IPS DF 19.7 (cell line): ENCODE measurements around the gene SMCO3.
A peak's percentile ranks its signal among the peaks of the same experiment; 100 is the strongest.

Experiments
- DNase-seq: peaks from one replicate; pipeline ENCODE4 v3.0.0-alpha.2; 2013; ENCODE audit warnings: low read depth, low spot score

The SMCO3 gene

GRCh38 chr12:14828892-14829291, 14.9 kb upstream of the SMCO3 start:
- DNase-seq = peak; percentile 35

GRCh38 chr12:14827043-14827442, 13.1 kb upstream of the SMCO3 start:
- DNase-seq = no peak

GRCh38 chr12:14826491-14826890, 12.5 kb upstream of the SMCO3 start:
- DNase-seq = no peak

DNA sequence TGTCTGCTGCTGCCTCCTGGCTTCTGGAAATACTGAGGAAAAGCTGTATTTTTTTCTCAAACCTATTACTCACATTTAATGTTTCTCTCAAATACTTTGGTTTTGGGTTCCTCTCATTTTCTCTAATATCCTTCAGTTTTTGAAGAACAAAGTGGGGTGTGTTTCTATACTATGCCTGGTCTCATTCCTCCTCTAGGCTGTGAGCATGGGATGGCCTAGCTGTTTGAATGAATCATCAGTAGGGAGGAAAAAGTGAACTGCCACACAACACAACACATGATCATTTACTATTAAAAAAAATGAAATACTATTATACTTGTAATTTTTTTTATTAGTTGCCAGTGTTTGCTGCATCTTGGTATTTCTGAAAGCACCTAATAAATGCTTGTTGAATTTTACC, 11.3 kb upstream of the SMCO3 start:
- no peak for DNase-seq

DNA sequence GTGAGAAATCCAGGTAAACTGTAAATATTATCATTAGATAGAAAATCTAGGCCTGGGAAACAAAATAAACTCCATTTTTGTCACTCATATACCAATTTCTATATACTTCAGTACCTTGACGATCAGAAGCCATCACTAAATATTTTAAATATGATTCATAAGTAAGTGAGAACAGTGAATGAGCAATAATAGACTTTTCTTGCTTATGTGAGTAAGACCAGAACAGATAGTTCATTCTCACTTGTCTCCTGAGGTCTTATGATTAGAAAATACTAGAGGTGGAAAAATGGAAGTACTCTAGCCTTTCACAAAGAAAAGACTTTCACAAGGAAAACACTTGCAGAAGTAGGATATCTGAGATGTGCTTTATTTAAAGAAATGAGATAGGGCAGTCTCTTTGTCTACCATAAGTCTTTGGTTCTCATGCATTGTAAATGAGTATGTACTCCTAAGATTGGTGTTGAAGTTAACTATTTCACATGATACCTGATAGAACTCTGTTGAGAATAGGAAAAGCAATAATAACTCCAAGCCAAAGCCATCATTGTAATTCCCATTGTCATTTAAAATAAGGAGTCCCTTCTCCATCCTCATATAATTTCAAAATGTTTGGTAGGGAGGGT, 10.1 kb upstream of the SMCO3 start:
- DNase-seq = no peak

DNA sequence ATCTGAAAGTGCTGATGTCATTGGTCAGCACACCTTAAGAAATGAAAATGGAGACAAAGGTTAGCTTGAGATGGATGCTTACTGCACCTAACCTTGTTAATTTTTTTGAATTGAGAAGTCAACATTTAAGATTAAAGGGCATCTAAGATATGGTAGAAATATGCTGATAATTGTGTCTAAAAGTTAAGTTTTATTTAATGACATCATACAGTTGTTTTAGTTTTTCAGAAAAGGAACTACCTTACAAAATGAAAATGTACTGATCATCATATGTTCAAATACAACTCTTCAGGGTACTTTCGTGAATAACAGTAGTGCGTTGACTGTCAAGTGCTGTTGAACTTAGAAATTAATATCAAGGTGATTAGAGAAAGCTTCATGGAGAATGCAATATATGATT, 2.5 kb downstream of the SMCO3 start:
- DNase-seq = no peak

DNA sequence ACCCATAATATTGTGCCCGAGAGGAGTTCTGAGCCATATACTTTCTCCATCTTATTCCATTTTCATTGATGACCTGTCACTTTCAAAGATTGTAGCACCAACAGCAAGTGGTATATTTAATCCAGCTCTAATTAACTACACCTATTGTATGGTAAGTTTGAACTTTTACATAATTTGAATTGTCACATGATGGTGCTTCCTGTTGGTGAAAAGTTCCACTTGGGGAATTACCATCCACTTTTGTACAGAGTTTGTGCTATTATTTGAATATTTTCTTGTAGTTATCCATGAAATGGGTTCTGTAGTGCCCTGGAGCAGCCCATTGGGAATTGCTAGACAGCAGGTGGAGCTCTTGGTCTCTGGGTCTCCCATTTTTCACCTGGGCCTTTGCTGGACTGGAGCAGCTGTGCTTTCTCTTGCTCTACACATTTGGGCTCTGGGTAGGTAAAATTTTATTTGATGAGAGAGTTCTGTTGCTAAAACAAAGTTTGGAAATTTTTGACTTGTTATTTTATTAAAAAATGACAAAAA, 3.0 kb downstream of the SMCO3 start:
- DNase-seq = no peak

DNA sequence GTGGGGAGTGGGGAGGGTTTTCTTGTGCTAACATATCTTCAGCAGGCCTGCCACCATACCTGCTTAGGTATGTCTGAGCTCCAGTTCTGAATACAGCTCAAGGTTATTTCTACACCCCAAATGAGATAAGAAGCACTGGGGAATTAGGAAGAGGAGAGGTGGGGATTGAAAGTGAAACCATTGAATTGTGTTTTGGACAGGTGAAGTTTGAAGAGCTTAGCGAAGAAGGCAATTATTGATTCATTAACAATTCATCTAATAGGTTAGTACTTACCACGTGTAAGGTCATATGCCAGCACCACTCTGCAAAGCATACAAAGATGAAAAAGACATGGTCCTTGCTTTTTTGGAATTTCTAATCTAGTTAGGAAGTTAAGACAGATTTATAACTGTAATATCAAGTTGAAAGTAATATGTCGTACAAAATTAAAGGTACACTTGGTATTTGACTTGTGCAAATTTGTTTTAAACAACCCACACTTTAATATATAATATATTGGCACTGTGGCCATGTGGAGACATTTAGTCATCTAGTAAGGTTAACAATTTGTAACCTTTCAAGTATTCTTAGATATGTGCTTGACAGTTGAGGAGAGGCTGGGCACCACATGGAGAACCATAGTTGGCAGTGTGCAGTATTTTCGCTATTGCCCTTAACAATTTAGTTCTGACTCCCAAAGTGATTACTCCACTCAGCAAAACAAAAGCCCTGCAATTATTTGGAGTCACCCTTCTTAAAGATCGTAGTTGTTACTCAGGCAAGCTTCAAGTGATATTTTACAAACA, 3.6 kb downstream of the SMCO3 start:
- no peak for DNase-seq

GRCh38 chr12:14803830-14804160, 10.2 kb downstream of the SMCO3 start:
- no peak for DNase-seq

DNA sequence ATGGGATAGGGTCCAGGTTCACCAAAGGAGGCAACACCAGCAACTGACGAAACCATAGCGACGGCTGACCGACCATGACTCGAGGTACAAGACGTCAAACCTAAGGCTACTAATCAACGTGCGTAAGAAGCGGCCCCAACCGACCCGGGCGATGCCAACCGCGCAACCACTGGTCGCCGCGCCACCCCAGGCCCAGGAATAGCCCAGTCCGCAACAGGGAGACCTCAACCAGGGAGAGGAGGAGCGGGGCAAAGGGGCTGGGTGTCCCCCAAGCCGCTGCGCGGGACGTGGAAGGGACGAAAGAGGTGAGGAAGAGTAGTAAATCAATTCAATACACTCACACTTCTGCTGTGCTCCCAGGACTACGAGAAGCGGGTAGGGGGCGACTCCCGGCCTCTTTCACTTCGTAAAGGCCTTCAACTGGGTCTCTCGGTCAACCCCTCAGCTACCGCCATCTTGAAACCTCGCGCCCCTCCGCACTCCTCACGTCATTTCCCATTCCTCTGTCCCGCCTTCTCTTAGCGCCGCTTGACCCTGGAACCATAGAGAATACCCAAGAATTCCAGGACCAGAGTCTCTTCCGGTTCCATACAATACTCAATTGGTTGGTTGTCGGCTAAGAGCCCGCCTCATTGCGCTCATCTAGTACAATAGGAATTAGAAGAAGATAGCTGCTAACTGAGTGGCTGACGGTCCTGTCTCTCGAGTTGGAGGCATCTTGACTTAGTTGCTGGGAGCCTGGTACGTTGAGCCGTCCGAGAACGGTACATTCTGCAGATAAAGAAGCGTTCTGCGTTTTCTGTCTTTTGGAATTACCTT, 10.8 kb downstream of the SMCO3 start, which contains the start of the genes C12orf60 and WBP11:
TSS of gene C12orf60 (plus strand) at position 660 of the 819 bp plus-strand sequence. CDS start 19,266 bp downstream, outside the sequence.
TSS of gene WBP11 (minus strand) at position 468 of the 819 bp plus-strand sequence. CDS start 2,095 bp downstream, outside the sequence.
- DNase-seq = peak; percentile 99

- DNase-seq = no peak
These were observed 11.3 kb downstream of the SMCO3 start for GRCh38 chr12:14802721-14803010.

- no peak for DNase-seq
These were observed 11.7 kb downstream of the SMCO3 start for GRCh38 chr12:14802247-14802646.

DNA sequence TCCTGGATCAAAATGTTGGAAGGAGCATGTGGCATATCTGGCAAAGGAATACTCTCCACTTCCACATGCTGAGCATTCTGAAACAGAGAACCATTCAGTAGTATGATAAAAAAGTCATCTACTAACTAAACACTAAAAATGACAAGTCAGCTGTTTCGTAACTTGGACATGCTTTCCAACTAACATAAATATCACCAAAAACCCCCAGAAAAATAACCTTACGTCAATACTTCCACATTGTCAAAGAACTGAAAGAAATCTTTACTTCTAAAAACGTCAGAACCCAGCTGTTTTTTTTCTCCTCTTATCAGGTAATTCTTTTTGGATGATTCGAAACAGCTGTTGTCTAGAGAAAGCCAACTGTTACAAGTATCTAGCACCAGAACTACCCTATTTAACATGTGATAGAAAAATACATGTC, 18.9 kb downstream of the SMCO3 start:
- no peak for DNase-seq

GRCh38 chr12:14785568-14785967, 28.4 kb downstream of the SMCO3 start:
- no peak for DNase-seq

DNA sequence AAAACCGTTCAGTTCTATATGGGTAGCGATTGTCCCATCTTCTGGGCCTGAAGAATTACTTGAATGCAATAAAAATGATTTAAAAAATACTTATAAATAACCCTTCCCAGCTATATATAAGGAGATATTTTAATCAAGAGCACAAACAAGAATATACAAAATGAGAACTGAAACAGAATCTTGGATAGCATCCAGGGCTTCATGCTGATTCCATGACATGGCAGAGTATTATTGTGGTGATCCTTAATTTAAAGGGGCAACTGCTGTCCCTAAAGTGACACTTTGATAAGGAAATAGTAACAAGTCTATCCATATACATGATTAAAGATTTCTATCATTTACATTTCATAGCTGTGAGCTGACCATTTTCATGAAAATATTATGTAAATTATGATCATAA, 29.5 kb downstream of the SMCO3 start:
- no peak for DNase-seq

DNA sequence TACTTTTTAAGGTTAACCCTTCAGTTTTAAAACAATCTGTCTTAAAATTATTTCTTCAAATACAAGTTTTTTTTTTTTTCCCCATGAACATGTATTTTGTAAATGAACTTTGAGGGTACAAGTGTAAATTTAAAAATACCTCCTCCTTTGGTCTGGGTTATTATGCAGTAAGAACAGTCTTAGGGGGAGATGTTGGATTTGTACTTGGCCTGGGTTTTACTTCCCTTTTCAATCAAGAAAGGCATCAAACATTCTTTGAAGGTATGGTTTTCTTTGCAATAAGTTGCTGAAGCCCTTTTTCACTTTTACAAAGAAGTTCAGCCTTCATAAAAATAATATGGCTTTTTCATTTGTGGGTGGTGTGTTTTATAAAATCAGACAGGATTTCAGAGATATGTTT, 31.2 kb downstream of the SMCO3 start:
- no peak for DNase-seq

- no peak for DNase-seq
These were observed 32.4 kb downstream of the SMCO3 start for GRCh38 chr12:14781563-14781962.

GRCh38 chr12:14780859-14781258, 33.1 kb downstream of the SMCO3 start:
- no peak for DNase-seq

GRCh38 chr12:14779834-14780233, 34.1 kb downstream of the SMCO3 start:
- no peak for DNase-seq

DNA sequence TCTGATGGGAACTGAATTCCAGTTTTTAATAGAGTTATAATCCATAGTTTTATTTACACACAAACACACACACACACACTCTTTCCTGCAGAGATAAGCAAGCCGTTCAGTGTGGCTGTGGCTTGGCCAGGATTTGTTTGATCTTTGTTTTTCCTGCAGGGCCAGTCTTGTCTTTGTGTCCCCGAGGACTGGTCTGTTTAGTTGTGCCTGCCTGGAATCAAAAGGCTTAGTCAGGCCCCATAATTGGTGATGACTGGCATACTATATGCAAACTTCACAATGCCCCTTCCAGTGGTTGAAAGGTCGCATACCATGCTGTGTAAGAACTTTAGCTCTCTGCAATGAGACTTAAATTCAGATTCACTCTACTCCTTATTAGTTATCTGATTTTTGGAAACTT, 36.7 kb downstream of the SMCO3 start:
- no peak for DNase-seq

GRCh38 chr12:14776236-14776961, 37.6 kb downstream of the SMCO3 start:
- no peak for DNase-seq

DNA sequence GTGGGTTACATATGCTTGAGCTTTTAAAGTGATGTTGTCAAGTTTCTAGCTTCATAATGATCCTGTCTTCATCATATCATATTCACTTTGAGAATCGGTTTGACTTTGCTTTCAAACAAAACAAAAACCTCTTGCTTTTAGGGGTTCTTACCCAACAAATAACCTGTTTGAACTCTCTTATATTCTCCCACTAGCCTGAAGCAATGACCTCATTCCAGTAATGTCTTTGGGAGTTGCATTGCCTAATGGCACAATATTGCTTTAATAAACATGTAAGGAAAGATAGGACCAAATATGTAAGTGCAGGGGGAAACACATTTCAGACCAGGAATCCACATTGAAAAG, 38.4 kb downstream of the SMCO3 start:
- DNase-seq = no peak
